CD4-positive, alpha-beta T cell treated with Interleukin-2 at 100 ng/mL for 4 hours (primary cell): ENCODE measurements around the gene CHDH.

Experiments used
- DNase-seq: peaks from one replicate; pipeline ENCODE4 v3.0.0-alpha.2; 2020; ENCODE audit warnings: low spot score

Gene CHDH

GRCh38 chr3:53849916-53850315 is 3.7 kb upstream of the CHDH start:
- DNase-seq: no peak

GRCh38 chr3:53846851-53847155 is 584 bp upstream of the CHDH start:
- no peak for DNase-seq

- no peak for DNase-seq
Measured at GRCh38 chr3:53845881-53846133, 412 bp downstream of the CHDH start.

GRCh38 chr3:53845103-53845880 is 927 bp downstream of the CHDH start:
- DNase-seq: no peak

- DNase-seq: no peak
Measured at GRCh38 chr3:53844262-53845102, 1.7 kb downstream of the CHDH start.

- no peak for DNase-seq
Measured at GRCh38 chr3:53843195-53844177, 2.7 kb downstream of the CHDH start.

- no peak for DNase-seq
Measured at GRCh38 chr3:53842436-53843194, 3.6 kb downstream of the CHDH start.

GRCh38 chr3:53841296-53841695 is 4.9 kb downstream of the CHDH start:
- no peak for DNase-seq

GRCh38 chr3:53837331-53837730 is 8.9 kb downstream of the CHDH start:
- no peak for DNase-seq

- DNase-seq: no peak
Measured at GRCh38 chr3:53836084-53836872, 9.9 kb downstream of the CHDH start.

- DNase-seq: no peak
Measured at GRCh38 chr3:53835257-53835656, 11.0 kb downstream of the CHDH start.

- no peak for DNase-seq
Measured at GRCh38 chr3:53834429-53835095, 11.7 kb downstream of the CHDH start.

- no peak for DNase-seq
Measured at GRCh38 chr3:53833700-53834099, 12.5 kb downstream of the CHDH start.

- DNase-seq: no peak
Measured at GRCh38 chr3:53833053-53833645, 13.1 kb downstream of the CHDH start.

GRCh38 chr3:53830944-53831343 is 15.3 kb downstream of the CHDH start:
- no peak for DNase-seq

- DNase-seq: no peak
Measured at GRCh38 chr3:53829605-53830004, 16.6 kb downstream of the CHDH start.

- DNase-seq: no peak
Measured at GRCh38 chr3:53828581-53828980, 17.6 kb downstream of the CHDH start.

GRCh38 chr3:53826048-53826447 is 20.2 kb downstream of the CHDH start:
- no peak for DNase-seq

GRCh38 chr3:53824795-53825194 is 21.4 kb downstream of the CHDH start:
- DNase-seq: no peak
